Retinal pigment epithelial cell (primary cell): ENCODE data around the gene MRPL49.

ENCODE experiments used
- DNase-seq: peaks from one replicate; pipeline ENCODE4 v3.0.0-alpha.2; 2010; ENCODE audit warnings: low read depth
- H3K4me3 ChIP-seq: 2 replicates; pipeline ENCODE4 v1.5.1; 2011; ENCODE audit warnings: mild to moderate bottlenecking, low read length, control low read depth, moderate library complexity
- CTCF ChIP-seq: conservative IDR thresholded peaks from 2 replicates; pipeline ENCODE4 v1.5.1; 2011; ENCODE audit warnings: low read depth, low read length, control low read depth, inconsistent platforms

The MRPL49 gene

GRCh38 chr11:65127473-65128181, 5.5 kb downstream of the MRPL49 start:
- H3K4me3 ChIP-seq: no peak overlapping the region
- DNase-seq: no peak
- TF ChIP-seq CTCF: no peak

GRCh38 chr11:65128182-65129145, 6.3 kb downstream of the MRPL49 start:
- no peak for DNase-seq
- no peak for TF ChIP-seq CTCF
- no peak overlapping the region for H3K4me3 ChIP-seq

GRCh38 chr11:65129649-65130441, 7.7 kb downstream of the MRPL49 start:
- no peak for TF ChIP-seq CTCF
- no peak for DNase-seq
- no peak overlapping the region for H3K4me3 ChIP-seq

- no peak for TF ChIP-seq CTCF
- H3K4me3 ChIP-seq: no peak overlapping the region
- DNase-seq: no peak
These were observed 8.7 kb downstream of the MRPL49 start for GRCh38 chr11:65130631-65131416.

- H3K4me3 ChIP-seq: no peak overlapping the region
- DNase-seq: no peak
- no peak for TF ChIP-seq CTCF
These were observed 9.3 kb downstream of the MRPL49 start for GRCh38 chr11:65131417-65131776.

GRCh38 chr11:65131895-65132237, 9.7 kb downstream of the MRPL49 start:
- DNase-seq: no peak
- H3K4me3 ChIP-seq: no peak overlapping the region
- TF ChIP-seq CTCF: no peak
